Endothelial cell (in vitro differentiated cells): ENCODE results near the gene ISX. TPM values are rescaled to one million over a fixed set of nuclear protein-coding genes. Genes with fewer than 3 reads are reported as not detected.

Source experiments
- DNase-seq: peaks from one replicate; pipeline ENCODE4 v3.0.0; 2021; ENCODE audit warnings: low spot score
- H3K27ac Mint-ChIP-seq: one replicate; pipeline ENCODE4 v1.8.0; 2021; ENCODE audit warnings: mixed read lengths, inconsistent platforms; ENCODE audit not compliant: unreplicated experiment
- H3K27me3 Mint-ChIP-seq: one replicate; pipeline ENCODE4 v1.8.0; 2021; ENCODE audit warnings: mild to moderate bottlenecking, moderate library complexity, mixed read lengths, inconsistent platforms; ENCODE audit not compliant: unreplicated experiment
- H3K36me3 Mint-ChIP-seq: one replicate; pipeline ENCODE4 v1.8.0; 2021; ENCODE audit warnings: mild to moderate bottlenecking, low read depth, mixed read lengths, inconsistent platforms; ENCODE audit not compliant: unreplicated experiment
- H3K4me1 Mint-ChIP-seq: one replicate; pipeline ENCODE4 v1.8.0; 2021; ENCODE audit warnings: mild to moderate bottlenecking, mixed read lengths, inconsistent platforms; ENCODE audit not compliant: unreplicated experiment
- H3K4me3 Mint-ChIP-seq: one replicate; pipeline ENCODE4 v1.8.0; 2021; ENCODE audit warnings: mild to moderate bottlenecking, mixed read lengths, inconsistent platforms; ENCODE audit not compliant: unreplicated experiment
- H3K9me3 Mint-ChIP-seq: one replicate; pipeline ENCODE4 v1.8.0; 2021; ENCODE audit warnings: mixed read lengths, inconsistent platforms; ENCODE audit not compliant: unreplicated experiment
- CTCF ChIP-seq: fragments of 200-600 bp; sonication (generic); IDR thresholded peaks from one replicate; pipeline ENCODE4 v1.5.0; 2021; ENCODE audit warnings: antibody characterized with exemption; ENCODE audit not compliant: unreplicated experiment
- total RNA-seq: library from RNA; stranded (reverse); fragmentation: NEBNext Ultra II Directional; extraction: Animal tissue kit (Norgen Biotek cat#: 25700); gene quantifications from one replicate; pipeline ENCODE4 v1.2.1, GENCODE V29; 2021; ENCODE audit not compliant: unreplicated experiment

Gene ISX
- total RNA-seq, 1 donor from 2014 or later: not detected

GRCh38 chr22:35111244-35111643, 45.3 kb downstream of the ISX start:
- no peak for TF ChIP-seq CTCF
- H3K27me3 Mint-ChIP-seq: peaks cover 4% of the 10 kb centered on the region
- H3K4me1 Mint-ChIP-seq: no peaks in the 10 kb centered on the region
- DNase-seq: no peak
- no peak overlapping the region for H3K27ac Mint-ChIP-seq
- no peaks in the 10 kb centered on the region for H3K36me3 Mint-ChIP-seq
- peaks cover 4% of the 10 kb centered on the region for H3K9me3 Mint-ChIP-seq
- no peak overlapping the region for H3K4me3 Mint-ChIP-seq

GRCh38 chr22:35113341-35113740, 47.4 kb downstream of the ISX start:
- TF ChIP-seq CTCF: no peak
- Mint-ChIP-seq H3K9me3 (peaks cover 4% of the 10 kb centered on the region), H3K27me3 (peaks cover 10% of the 10 kb centered on the region), H3K36me3 (no peaks in the 10 kb centered on the region), H3K27ac (no peak overlapping the region), H3K4me1 (no peaks in the 10 kb centered on the region), H3K4me3 (no peak overlapping the region)
- no peak for DNase-seq

- Mint-ChIP-seq H3K4me1 (no peaks in the 10 kb centered on the region), H3K27me3 (peaks cover 10% of the 10 kb centered on the region), H3K9me3 (peaks cover 4% of the 10 kb centered on the region), H3K4me3 (no peak overlapping the region), H3K36me3 (no peaks in the 10 kb centered on the region), H3K27ac (no peak overlapping the region)
- no peak for TF ChIP-seq CTCF
- no peak for DNase-seq
Measured at GRCh38 chr22:35114131-35114980, 48.4 kb downstream of the ISX start.

- TF ChIP-seq CTCF: no peak
- Mint-ChIP-seq H3K4me1 (no peaks in the 10 kb centered on the region), H3K27me3 (peaks cover 10% of the 10 kb centered on the region), H3K27ac (no peak overlapping the region), H3K36me3 (no peaks in the 10 kb centered on the region), H3K4me3 (no peak overlapping the region), H3K9me3 (peaks cover 4% of the 10 kb centered on the region)
- DNase-seq: no peak
Measured at GRCh38 chr22:35115515-35115914, 49.6 kb downstream of the ISX start.

- no peak for TF ChIP-seq CTCF
- Mint-ChIP-seq H3K36me3 (no peaks in the 10 kb centered on the region), H3K27me3 (peaks cover 10% of the 10 kb centered on the region)
Measured at GRCh38 chr22:35116269-35116668, 50.3 kb downstream of the ISX start.

More at GRCh38 chr22:35116269-35116668, 50.3 kb downstream of the ISX start:
- DNase-seq: no peak
- Mint-ChIP-seq H3K9me3 (peaks cover 4% of the 10 kb centered on the region), H3K4me3 (no peak overlapping the region), H3K27ac (no peak overlapping the region), H3K4me1 (no peaks in the 10 kb centered on the region)
